GM19099 (cell line): ENCODE data around the gene LRP4.

ENCODE experiments used
- POLR2A ChIP-seq: IDR thresholded peaks from 3 replicates; pipeline ENCODE4 v1.6.1; 2011; ENCODE audit warnings: low read depth; ENCODE audit not compliant: insufficient read length; ENCODE audit errors: extremely low read depth

LRP4 gene

GRCh38 chr11:46936138-46937110 lies 18.1 kb upstream of the LRP4 start, which contains the start of gene CSTPP1:
TSS of gene CSTPP1 (plus strand) at chr11:46936761. CDS start at chr11:46936806, 45 bp downstream.
- peak; percentile 56 for TF ChIP-seq POLR2A

- no peak for TF ChIP-seq POLR2A
Observed at GRCh38 chr11:46930089-46930488, 11.7 kb upstream of the LRP4 start.

GRCh38 chr11:46920755-46921154 lies 2.4 kb upstream of the LRP4 start:
- no peak for TF ChIP-seq POLR2A

GRCh38 chr11:46918788-46919513 lies 601 bp upstream of the LRP4 start:
- TF ChIP-seq POLR2A = no peak

- TF ChIP-seq POLR2A = no peak
Observed at GRCh38 chr11:46917762-46918082, 628 bp downstream of the LRP4 start.

- no peak for TF ChIP-seq POLR2A
Observed at GRCh38 chr11:46917109-46917761, 1.1 kb downstream of the LRP4 start.

- no peak for TF ChIP-seq POLR2A
Observed at GRCh38 chr11:46916286-46917108, 1.9 kb downstream of the LRP4 start.

GRCh38 chr11:46914910-46915309 lies 3.4 kb downstream of the LRP4 start:
- TF ChIP-seq POLR2A = no peak

- TF ChIP-seq POLR2A = no peak
Observed at GRCh38 chr11:46914363-46914762, 4.0 kb downstream of the LRP4 start.

GRCh38 chr11:46913484-46913883 lies 4.9 kb downstream of the LRP4 start:
- no peak for TF ChIP-seq POLR2A

- TF ChIP-seq POLR2A = no peak
Observed at GRCh38 chr11:46912526-46913150, 5.7 kb downstream of the LRP4 start.

GRCh38 chr11:46907606-46908005 lies 10.7 kb downstream of the LRP4 start:
- TF ChIP-seq POLR2A = no peak

GRCh38 chr11:46906609-46907041 lies 11.7 kb downstream of the LRP4 start:
- no peak for TF ChIP-seq POLR2A

- no peak for TF ChIP-seq POLR2A
Observed at GRCh38 chr11:46905806-46906205, 12.5 kb downstream of the LRP4 start.
